GM18511 (cell line): ENCODE data around the gene ZBTB26.

Source experiments
- ATAC-seq: cut with Tn5 transposase; IDR thresholded peaks from one replicate; pipeline ENCODE4 v1.9.1; 2021; ENCODE audit warnings: mild to moderate bottlenecking, moderate library complexity; ENCODE audit not compliant: unreplicated experiment

The ZBTB26 gene, protein sequence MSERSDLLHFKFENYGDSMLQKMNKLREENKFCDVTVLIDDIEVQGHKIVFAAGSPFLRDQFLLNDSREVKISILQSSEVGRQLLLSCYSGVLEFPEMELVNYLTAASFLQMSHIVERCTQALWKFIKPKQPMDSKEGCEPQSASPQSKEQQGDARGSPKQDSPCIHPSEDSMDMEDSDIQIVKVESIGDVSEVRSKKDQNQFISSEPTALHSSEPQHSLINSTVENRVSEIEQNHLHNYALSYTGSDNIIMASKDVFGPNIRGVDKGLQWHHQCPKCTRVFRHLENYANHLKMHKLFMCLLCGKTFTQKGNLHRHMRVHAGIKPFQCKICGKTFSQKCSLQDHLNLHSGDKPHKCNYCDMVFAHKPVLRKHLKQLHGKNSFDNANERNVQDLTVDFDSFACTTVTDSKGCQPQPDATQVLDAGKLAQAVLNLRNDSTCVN

DNA sequence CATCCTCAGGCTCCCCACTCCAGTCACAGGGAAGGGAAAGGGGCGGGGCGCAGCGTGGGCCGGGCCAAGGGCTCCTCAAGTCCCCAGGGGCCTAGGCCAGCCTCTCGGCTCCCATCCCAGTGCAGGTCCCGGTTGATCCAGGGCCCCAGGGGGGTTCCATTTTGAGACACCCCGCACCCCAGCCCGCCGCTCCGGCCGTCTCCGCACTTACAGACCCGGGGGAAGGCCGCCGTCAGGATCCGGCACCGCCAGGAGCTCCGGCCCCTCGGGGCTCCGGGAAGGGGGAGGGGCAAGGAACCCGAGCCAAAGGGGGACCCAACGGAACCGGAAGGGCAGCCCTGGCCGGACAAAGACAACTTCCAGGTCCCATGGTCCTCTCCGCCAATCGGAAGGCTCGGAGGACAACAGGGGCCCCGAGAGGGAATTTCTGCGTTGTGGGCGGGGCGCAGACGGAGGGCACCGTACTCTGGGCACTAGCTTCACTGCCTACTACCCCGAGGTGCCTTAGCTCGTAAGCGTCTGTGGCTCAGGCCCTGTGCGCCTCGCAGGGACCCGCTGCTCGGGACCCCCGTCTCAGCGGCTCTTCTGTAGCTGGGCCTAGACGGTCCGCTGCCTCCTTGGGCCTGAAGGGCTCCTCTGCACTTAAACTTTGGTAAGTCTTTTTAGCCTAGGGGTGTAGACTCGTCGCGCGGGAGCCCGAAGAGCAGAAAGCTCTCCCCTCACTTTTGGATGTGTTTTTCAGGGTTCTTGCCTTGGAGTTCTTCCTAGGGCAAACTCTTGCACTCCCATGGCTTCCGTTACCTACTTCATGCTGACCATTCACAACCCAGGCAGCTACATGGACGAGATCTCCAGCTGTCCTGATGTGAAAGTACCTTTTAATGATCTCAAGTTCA is at the start of gene ZBTB26:
TSS of gene ZBTB26 (minus strand) at position 287 of the 896 bp plus-strand sequence. CDS start 11,578 bp downstream, outside the sequence.
- ATAC-seq: peak; percentile 97

DNA sequence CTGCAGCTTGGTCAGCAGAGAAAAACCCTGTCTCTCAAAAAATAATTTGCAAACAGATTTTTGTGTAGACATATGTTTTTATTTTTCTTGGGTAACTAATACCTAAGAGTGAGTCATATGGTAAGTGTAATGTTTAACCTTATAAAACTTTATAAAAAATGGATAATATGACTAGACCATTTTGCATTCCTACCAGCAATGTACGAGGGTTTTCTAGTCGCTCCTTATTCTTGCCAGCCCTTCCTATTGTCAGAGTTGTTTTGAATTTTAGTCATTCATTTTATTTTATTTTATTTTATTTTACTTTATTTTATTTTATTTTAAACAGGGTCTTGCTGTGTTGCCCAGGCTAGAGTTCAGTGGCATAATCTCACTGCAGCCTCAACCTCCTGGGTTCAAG is 47.3 kb upstream of the ZBTB26 start:
- ATAC-seq: no peak

DNA sequence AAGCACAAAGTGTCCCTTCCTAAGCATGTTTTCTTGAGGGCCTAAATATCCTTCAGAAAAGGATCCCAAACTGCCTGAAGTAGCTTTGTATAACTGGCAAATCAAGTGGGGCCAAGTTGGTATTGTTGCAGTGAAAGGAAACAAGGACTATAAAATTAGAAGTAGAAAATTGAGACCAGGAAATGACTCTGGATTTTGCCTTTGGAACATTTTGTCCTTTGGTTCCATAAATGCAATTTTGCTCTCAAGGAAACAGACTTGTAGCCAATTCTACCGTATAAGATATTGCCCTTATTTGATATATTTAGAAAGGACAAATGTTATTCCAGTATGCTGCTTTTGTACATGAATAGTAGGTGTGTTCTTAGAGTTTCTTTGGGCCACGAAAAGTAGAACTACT is 43.9 kb upstream of the ZBTB26 start:
- no peak for ATAC-seq

DNA sequence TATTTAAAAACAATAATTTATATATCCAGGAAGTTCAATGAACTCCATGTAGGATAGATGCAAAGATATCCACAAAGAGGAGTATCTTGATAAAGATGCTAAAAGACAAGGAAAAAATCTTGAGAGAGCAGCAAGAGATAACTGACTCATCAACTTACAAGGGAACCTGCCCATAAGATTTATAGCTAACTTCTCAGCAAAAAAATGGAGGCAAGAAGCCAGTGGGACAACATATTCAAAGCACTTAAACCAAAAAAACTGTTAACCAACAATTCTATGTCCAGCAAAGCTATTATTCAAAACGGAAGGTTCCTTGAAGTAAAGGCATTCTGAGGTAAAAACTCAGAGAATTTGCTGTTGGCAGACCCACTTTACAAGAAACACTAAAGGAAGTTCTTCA is 29.8 kb upstream of the ZBTB26 start:
- no peak for ATAC-seq

DNA sequence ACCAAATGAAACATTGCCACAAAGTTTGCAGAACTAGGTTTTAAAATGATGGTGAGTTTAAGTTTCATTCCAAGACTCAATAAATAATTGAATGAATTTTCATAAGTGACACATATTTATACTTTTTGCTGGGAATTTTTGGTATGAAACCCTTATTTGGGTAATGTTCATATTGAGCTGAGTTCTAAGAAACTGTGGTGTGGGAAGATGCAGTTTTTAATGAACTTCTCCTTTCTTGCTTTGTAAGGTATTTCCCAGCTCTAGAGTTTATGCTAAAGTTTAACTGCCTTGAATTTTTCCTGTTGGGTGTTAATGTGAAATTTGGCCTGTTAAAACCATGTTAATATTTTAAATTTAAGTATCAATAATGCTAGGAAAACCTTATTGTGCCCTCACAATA is 24.6 kb upstream of the ZBTB26 start:
- ATAC-seq: no peak

DNA sequence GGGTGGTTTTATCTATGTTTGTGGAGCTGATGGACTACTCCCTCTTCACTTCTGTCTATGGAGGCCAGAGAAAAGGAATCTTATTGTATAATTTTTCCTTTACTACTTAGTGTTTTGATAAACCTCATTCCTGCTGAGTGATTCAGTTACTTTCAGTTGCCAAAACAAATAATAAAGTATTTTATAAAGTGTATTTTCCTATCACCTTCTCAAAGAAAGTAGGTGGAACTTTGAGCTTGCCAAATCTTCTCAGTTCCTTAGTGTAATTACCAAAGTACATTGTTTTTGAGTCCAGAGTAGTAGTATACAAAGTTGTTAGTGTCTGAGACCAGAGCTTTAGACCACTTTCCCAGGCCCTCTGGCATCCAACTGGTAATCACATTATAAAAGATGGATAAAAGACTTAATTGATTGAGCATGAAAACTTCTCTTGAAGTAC is 23.0 kb upstream of the ZBTB26 start:
- ATAC-seq: no peak

DNA sequence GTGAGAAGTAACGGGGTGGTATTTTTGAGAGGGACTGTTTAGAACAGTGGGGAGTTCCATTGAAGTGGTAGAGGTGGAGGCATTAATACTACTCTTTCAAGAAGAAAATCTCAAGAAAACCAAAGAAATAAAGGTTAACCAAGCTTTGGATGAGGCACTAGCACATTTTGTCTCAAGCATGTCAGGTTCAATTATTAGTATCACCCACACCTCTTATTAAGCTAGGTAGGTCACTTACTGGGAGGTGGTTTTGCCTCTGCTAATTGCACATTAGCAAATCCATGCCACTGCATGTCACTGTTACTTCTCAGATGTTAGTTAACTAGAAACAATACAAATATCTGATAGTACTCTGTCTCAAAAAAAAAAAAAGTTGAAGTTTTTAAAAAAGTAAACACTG is 19.7 kb upstream of the ZBTB26 start:
- ATAC-seq: no peak

DNA sequence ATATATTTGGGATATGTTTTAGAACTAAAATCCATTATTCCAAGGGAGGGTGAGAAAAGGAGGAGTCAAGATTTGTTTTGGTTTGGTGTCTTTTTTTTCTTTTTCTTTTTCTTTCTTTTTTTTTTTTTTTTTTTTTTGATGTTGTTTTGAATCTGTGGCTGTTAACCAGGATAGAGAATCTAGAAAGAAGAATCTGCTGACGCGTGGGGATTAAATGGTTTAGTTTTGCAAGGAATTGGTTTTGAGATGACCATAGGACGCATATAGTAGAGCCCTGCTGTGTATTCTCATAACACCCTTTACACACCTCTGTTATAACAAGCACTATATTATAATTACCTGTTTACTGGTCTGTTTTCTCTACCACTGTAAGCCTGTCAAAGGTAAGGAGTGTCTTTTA is 19.0 kb upstream of the ZBTB26 start:
- ATAC-seq: no peak

DNA sequence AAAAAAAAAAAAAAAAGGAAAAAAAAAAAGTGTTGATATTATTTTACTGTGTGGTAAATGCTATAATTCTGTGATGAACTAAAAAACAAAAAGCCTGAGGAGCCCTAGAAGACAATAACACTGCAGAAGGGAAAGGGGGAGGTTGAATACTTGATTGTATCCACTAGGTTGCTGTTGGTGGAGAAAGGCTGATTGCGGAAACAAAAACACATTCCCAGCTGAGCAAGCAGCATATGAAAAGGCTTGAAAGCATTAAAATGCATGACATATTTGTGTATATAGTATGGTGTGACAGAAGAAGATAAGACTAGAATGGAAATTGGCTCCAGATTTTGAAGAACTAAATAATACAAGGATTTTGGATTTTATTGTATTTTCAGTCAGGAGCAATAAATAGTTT is 18.4 kb upstream of the ZBTB26 start:
- no peak for ATAC-seq

DNA sequence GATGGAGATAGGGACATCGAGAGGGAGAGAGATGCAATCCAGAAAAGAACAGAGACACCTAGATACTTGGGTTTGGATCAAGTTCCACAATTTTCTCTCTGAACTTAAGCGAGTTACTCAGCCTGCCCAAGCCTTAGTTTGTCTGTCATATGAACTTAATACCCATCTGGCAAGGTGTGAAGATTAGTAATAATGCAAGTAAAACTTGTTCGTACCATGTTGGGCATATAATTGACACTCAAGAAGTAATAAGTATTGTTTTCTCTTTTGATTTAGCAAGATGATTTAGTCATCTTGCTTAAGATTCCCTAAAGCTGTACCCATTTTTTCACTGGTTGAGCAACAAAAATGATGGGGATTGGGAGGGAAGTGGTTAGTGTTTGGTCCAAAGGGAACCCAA is 17.0 kb upstream of the ZBTB26 start:
- ATAC-seq: no peak

DNA sequence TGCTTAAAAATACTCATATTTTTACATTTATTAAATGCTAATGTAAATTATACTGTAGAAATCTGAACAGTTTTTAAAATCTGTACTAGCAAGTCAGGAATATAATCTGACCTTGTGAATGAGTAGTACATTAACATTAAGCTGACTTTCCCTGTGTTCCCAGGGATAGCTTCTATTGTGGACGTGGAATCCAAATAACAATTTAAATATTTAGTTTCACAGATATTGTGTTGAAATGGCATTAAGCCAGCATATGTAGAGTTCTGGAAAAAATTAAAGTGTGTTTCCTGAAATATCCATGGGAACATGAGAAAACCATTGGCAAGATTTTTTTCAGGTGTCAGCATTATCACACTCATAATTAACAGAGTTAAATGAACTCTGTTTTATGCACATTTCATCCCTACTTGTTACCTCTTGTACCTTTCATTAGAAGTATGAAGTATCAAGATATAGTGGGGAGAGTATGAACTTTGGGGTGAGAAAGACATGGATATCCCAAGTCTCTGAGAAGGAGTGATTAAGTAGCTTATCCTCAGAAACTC is 15.2 kb upstream of the ZBTB26 start:
- ATAC-seq: no peak

DNA sequence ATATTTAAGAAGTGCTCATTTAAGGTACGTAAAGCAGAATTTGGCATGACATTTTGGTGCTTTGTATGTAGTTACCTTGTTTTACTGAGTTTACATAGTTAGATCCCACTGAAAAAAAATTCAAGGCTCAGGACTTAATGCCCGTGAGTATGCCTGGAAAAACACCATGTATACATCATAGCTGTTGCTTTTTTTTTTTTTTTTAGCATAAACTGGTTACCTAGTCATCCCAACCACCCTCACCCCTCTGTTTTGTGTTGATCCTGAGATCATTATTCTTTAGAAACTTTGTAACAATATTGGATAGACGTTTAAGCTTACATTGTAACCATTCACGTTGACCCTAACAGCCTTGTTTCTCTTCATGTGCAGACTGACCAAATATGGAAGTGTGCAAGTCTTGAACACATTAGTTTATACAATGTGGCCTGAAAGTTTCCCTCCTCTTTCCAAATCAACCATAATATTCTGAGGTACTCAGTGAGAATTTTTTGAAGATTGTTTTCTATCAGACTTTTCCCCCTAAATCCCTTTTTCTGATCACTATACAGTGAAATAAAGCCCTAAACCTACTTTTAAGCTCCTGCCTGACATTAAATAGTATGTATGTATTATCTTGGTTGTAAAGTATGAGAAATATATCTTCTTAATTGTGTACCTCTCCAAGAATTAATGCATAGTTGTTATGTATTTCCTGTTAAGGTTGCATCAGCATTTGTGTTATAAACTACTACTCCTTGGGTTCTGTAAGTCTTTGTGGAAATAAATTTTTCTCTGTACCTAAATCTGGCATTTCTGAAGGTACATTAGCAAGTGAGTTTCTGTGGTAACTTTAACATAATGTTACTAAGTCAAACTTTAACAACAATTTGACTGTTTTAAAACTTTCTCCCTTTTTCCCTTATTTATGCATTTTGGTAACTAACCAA is 13.9 kb upstream of the ZBTB26 start:
- ATAC-seq: no peak

DNA sequence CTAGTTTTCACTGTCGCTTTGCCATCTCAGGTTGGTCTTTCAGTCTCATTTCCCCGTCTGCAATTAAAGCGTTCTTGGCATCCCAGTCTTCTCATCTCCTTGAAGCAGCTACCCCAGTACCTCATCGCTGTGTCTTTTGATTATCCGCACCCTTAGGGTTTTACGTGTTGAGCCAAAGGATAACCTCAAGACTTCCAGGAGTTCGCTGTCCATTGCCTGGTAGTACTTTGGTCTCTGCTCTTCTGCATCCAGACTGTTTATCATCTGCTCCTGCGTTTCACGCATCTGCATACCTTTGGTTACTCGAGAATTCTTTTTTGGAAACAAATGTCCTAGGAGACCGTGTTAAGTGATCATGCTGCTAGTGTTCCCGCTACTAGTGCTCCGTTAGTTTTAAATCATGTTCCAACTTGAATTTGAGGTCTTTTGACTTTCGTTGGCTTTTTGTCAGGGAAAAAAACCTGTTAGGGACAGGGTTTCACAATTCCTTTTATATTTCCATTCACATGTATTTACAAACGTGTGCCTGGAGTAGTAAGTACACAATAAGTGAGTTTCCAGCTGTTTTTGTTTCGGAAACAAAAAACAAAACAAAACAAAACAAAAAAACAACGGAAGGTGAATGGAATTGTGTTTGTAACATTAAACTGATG is 10.4 kb upstream of the ZBTB26 start:
- no peak for ATAC-seq

DNA sequence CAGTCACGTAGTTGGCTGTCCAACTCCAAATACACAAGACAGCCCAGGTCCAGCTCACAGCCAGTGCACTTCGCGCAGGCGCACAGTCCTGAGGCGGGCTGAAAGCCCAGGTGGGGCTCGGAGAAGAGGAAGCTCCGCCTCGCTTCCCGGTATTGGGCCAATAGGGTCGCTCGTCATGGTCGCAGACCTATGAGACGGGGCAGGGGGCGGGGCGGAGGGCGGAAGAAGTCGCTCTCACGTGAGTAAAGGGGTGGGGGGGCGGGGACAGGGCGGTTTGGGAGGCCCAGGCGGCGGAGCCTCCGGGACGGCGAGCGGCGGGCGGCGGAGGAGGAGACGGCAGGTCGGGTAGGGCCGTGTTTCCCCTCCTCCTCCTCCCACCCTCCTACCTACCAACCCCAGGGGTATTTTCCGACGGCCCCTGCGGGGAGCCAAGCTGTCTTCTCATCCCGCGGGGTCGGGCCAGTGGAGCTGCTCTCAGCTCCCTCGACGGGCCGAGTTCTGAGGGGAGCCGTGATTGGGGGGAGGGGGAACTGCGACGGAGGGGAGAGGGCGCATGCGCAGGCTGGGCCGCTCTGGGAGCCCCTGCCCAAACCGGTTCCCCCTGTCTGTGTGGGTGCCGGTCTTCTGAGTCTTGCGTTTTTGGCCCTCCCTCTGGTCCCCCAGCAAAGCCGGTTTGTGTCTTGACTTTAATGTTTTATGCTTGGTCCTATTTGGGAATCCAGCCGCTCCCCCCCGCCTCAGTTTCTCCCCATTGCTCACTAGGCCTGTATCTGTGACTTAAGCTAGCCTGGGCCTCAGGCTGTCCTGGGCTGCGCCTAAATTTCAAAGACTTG is 9.7 kb upstream of the ZBTB26 start, which contains the start of gene RABGAP1:
TSS of gene RABGAP1 (plus strand) at position 272 of the 833 bp plus-strand sequence. CDS start 16,040 bp downstream, outside the sequence.
- ATAC-seq: peak; percentile 99

DNA sequence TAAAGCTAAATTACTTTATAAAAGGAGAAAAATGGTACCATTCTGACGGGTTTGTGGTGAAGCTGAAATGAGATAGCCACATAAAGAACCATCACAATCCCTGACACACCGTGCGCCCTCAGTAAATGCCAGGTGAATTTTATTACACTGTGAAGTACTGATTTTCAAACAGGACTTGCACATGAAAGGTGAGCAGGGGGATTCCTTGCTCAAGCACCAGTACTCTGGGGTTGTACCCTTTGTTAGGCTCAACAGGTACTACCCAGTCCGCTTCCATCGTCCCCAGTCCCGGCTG is 9.1 kb upstream of the ZBTB26 start:
- ATAC-seq: no peak

DNA sequence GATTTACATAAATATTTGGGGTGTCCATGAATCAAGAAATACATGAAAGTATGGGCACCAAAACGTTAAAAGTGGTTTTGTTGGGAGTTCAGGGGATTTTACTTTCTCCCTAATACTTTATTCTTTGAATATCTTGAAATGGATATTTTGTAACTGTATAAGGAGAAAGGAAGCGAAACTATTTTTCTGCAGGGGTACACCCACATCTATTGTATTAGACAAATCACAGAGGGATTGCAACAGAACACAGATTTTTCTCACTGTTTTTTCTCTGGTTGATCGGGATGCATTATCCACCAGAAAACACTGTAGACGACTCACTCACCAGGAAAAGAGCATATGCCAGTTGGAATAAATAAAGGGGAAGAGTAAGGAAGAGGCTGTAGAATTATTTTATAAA is 8.3 kb upstream of the ZBTB26 start:
- no peak for ATAC-seq

DNA sequence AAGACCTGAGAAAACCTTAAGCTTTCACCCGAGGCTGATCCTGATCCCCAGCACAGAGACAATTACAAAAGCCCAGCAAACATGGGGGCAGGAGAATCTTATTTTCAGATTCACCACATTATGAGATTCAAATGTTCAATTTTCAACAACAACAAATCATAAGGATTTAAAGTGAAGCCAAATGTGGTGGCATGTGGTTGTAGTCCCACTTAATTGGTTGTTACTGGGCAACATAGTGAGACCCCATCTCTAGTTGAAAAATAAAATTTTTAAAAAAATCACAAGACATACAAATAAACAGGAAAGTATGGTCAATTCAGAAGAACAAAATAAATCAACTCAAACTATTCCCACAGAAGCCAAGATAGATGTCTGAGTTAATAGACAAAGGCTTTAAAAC is 5.6 kb upstream of the ZBTB26 start:
- no peak for ATAC-seq

DNA sequence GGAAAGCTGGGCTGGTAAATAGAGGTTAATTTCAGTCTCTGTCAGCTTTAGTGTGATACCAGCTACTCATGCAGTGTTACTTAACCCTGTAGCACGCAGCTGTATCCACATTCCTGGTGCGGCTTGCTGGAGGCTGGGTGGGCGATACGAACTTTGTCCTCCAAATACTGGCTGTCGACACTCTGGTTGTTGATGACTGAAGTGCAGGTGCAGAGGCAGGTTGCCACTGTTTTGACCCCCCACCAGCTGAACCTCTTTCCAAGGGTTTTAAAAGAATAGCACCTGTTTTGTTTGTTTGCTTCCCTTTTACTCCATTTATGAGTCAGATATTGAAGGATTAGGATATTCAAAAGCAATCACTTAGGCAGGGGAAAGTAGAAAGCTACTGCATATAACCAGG is 5.2 kb upstream of the ZBTB26 start:
- no peak for ATAC-seq

DNA sequence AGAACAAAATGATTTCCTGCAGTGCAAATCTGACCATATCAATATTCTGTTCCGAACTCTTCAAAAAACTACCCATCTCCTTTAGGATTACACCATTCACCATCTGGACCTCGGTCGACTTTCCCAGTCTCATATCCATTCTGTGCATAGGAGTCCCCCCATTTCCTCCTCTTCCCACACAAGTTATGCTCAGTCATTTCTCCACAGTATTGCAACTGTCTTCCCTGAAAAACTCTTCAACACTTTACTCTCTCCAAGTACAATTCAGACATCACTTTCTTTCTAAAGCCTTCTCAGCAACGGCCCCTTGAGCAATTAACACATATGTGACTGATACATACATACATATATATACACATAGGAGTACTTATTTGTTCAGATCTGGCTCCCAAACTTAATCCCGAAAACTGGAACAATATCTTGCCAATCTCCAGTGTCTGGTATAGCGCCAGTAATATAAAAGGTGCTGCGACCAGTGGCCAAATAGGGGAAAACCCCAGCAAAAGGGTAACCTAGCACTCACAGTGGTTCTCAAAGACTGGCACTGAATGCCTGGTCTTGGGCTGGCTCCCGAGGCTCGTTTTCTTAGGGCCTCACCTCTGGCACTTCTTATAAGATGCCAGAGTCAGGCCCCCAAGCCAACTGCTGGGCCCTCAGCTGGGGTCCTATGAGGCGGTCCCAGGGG is 629 bp downstream of the ZBTB26 start:
- peak; percentile 48 for ATAC-seq
